ENCODE results near the gene LEMD2.

Gene LEMD2

DNA sequence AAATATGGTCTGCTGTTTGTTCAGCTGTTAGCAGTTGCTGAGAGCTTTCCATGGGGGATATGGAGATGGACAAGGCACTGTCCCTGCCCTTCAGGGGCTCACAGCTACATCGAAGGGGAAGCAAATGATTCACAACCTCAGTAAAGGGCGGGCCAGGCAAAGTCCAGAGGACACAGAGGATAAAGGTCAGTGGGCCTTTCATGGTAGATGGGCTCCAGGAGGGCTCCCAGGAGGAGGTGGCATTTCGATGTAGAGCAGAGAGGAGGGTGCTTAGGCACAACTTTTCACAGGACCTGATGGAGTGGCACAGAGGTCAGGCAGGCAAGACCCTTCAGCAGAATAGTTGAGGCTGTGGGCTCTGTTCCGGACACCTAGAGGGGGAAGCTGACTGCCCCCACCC, 30.1 kb upstream of the LEMD2 start:
- DNase-seq = peak in 1 of 14 donors; percentile 1

DNA sequence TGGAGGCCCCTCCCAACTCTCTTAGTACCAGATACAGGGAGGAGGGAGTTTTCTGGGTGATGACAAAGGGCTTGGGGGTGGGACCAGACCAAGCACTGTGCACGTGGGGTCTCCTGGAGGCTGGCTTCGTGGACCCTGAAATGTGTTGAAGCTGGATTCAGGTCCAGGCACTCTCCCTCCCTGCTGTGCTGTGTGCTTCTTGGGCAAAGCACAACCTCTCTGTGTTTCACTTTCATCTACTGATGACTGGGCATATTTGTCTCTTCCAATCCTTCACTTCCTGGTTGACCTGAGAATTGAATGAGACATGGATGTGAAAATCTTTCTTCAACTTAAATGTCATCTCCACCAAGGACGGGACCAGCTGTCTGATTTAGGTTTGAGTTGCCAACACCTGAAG, 29.4 kb upstream of the LEMD2 start:
- no peak for DNase-seq

DNA sequence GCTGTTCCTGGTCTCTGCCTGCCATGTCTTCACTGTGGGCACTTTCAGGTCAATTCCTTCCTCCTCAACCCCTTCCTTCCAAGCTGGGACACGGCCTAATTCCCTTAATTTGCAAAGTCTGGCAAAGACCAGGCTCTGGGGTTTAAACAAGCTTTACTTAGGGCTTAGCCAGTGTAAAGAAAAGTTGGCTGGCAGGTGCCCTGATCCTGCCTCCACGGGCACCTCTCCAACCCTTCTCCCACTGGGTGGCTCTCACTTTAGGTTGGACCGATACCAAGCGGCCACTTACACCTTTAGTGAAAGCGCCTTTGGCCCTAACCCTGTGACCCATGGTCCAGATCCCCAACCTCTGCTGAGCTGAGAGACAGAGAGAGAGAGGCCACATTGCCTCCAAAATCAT, 28.6 kb upstream of the LEMD2 start:
- no peak for DNase-seq

DNA sequence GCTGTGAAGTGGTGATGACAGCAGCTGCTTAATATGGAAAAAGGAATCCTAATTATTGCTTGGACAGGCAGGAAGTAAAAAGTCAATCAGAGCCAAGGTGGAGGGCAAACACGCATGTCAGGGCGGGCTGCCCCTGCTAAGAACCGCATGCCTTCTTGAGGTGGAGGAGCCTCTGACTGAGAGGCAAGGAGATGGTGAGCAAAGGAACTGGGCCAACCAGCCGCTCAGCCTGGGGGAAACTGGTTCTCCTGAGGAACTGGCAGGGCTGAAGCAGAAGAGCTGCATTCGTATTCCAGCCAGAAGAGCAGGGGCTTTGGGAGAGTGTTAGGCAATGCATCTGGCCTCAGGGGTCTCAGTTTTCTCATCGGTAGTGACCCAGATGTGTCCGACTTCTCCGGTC, 28.0 kb upstream of the LEMD2 start:
- DNase-seq = no peak

DNA sequence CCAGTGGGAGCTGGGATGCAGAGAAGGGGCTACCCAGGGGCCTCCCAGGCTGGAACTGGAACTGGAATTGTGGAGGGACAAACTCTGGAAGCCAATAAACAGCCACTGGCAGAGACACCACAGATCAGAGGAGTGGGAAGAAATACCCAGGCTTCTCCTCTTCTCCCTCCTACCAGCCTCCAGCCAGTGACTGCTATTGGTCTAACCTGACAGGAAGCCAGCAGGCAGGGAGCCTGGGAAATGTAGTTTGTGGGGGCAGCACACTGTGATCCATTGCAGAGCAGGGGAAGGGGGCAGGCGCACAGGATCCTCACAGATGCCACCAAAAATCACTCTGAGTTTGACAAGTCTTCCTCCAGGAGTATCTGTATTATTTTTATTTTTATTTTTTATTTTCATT, 26.9 kb upstream of the LEMD2 start:
- peak in 1 of 14 donors; percentile 9 for DNase-seq

DNA sequence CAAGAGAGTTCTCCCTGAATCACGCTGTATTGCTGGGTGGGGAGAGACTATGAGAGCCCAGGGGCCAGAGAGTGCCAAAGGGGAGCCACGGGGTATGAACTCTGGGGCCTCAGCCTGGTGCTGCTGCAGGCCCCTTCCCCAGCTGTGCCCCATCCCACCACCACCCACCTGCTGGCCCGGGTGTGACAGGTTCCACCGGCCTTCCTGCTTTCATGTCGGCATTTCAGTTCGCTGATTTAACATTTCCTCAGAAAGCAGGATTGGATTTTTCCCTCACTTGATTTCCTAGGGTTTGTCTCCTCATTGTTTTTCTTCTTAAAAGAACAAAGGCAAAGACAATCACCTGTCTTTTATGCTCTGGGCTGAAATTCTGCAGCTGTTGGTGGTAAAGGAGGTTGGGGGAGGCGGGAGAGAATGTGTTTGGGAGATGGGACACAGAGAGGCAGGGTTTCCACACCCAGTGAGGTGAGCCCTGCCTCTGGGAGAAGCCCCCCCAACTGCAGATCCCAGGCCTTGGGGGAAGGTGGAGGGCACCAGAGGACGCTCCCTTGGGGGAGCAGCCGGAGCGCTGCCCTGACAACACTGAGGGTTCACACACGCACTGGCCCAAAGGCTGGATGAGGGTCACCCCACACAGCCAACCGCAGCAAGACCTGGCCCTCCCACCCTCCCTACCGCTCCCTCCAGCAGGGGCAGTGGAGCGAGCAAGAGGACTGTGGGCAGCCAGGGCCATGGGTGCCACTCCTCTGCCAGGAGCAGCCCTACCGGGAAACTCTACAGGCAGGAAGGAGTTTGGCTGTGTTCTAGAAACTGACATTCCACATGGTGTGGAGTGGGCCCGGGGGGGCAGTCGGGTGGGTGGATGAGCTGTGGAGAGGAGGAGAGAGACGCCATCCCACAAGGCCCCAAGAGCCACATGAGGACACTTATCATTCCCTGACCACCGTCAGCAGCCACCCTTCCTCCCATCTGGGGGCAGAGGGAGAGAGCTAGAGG, 25.4 kb upstream of the LEMD2 start:
- no peak for DNase-seq

DNA sequence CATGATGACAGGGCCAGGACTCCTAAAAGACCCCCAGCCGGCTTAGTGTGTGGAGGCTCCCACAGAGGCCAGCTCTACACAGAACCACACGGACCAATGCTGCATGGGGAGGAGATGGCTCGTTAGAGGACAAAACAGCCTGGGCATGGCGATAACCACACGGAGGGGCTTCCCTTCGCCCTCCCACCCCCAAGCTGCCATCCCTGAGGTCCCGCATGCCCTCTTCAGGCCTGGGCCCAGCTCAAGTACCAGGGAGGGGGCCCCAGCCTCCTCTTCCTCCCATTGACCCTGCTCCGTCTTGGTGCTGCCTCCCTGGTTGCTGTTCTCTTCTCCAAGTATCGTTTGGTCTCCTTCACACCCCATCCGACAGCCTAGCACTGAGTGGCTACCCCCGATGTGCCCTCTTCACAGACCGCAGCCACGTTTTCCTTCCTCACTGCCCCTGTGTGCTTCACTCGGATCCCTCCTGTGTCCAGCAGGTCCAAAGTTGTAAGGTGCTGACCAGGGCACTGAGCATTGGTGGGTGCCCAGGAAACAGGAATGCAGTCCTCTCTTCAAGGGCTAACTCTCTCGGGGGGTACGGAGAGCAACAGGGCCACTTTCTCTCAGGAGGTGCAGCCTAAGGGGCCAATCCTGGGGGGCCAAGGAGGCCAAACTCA, 24.4 kb upstream of the LEMD2 start:
- DNase-seq = no peak

DNA sequence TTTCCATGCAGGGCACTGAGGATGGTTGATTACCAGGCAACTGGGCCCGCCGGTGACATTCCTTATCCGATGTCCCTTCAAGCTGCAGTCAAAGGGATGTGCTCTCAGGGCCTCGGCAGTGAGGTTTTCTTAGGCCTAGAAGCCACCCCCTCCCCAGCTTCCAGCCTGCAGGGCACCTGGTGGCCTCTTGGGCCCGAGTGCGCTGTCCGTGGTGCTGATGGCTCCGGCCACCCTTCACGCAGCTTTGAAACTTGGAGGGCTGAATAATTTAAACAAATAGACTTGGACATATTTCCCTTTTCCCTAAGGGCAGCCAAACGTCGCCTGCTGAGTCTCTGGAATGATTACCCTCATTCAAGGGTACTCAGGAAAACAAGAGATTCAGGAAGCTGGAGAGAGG, 23.7 kb upstream of the LEMD2 start:
- DNase-seq = peak in 1 of 14 donors; percentile 11

DNA sequence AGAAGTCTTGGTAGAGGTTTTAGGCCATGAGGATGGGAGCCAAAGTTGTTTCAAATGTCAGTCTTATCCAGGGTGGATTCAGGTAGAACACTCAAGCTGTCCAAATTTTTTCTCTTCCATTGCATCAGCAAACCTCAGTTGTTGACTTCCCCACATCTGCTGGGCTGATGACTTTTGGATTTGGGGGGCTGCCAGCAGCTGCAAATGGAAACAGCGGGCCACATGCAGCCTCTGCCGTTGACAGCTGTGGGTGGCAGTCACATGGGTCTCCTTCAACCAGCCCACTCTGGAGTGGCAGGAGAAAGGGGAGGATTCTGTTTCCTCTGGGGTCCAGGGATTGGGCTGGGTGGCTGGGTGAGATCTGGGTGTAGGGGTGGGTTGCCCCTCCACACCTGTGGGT, 20.7 kb upstream of the LEMD2 start:
- no peak for DNase-seq

DNA sequence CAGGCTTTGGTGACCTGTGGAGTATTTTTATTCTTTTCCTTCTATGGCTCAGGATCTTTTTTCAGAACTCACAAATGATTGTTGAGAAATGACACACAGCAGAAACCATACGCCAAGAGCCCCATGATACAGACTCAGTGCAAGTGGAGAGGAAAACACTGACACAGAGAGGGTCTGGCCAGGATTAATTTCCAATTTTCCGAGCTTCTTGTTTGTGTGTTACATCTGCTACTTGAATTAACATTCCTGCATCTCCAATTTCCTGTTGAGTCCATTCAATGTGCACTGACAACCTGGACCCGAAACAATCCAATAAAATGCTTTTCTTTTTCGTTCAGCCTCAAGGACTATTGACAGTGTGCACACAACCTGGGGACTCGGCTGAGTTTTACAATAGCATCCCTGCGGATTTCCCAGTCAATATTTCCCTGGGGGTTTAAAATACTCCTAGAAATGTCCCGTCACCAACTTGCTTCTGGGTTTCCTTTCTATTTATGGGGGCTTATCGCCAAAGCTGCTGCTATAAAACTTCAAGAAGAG, 19.8 kb upstream of the LEMD2 start:
- DNase-seq = no peak

DNA sequence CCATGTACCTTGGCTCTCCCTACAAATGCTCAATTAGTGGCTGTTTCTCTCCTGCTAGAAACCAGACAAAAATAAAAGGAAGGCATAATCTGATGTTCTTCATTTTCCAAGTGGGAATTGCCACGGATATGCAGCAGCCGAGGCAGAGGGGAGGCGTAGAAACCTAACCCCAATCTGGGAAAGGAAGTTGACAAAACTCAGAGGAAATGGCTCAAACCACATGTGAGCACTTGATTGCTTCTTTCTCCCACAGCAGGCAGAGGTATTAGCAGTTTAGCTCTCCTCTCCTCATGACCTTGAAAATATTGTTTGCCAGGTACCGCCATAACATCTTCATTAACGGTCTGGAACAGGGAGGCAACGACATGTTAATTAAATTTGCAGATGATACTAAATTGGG, 18.7 kb upstream of the LEMD2 start:
- no peak for DNase-seq

DNA sequence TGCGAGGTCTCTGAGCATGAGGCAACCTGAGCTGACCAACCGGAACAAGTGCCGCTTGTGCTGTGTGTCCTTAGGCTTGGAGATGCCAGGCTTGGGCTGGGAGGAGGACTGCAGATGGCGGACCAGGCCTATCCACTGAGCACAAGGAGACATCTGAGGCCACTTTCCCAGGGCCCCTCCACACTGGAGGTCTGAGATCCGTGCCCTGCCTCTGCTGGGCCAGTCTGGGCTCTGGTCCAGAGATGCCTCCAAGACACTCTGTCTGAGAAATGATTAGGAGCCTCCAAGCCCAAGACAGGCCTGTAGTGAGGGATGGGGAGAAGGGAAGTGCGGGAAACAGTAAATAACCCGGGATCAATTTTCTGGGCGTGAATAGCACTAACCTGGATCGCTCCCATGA, 17.9 kb upstream of the LEMD2 start:
- DNase-seq = no peak

DNA sequence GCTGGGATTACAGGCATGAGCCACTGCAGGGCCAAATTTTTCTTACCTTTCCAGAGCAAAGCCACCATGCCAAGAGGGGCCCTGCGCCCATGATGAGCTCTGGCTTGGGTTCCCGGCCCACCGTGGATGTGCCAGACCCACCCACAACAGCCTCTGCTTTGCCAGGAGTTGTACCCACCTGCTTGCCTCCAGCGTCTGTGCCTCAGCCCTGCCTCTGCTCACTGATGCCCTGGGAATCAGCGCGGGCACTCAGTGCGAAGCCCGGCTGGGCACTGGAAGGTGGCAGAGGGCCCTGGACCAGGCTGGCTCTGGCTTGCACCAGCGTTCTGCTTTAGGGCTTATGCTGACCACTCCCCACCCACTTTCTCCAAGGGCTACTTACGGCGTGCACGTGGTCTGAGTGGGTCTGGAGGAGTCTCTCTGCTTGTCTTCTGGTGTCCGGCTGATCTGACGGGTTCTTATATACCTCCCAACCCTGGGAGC, 14.7 kb upstream of the LEMD2 start, which contains the start of gene MLN:
Gene MLN (minus strand): TSS at position 433 of the 483 bp plus-strand sequence. CDS start 2,840 bp downstream, outside the sequence.
- DNase-seq = no peak

DNA sequence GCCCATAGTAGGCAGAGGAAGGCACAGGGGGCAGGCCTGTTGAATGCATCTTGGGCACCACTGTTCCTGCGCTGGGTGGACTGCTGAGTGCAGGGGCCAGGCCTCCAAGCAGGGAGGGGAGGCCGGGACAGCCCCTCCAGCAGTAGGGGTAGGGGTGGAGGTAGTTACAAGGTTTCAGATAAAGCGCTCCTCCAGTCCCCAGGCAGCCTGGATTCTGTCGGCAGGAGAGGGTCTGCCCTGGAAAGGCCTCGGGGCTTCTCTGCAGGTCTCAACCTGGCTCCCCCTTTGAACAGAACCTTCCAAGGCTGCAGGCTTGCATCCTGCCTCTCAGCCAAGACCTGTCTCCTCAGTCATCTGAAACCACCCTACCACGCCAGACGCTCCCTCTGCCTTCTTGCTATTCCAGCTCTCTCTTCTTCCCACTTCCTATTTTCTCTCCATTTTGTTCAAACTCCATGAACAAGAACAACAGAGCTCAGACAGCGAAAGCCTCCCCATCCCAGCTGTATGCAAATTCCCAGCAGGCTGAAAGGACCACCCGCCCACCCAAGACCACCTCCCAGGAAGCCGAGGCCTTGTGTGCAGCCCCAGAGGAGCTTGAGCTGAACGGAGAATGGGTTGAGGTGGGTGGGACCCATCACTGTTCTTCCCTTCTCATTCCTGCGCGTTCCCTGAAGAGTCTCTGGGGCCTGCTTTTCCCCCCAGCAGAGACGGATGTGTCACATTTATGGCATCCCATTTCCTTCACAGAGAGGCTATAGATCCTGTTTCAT, 13.4 kb upstream of the LEMD2 start:
- DNase-seq = no peak

DNA sequence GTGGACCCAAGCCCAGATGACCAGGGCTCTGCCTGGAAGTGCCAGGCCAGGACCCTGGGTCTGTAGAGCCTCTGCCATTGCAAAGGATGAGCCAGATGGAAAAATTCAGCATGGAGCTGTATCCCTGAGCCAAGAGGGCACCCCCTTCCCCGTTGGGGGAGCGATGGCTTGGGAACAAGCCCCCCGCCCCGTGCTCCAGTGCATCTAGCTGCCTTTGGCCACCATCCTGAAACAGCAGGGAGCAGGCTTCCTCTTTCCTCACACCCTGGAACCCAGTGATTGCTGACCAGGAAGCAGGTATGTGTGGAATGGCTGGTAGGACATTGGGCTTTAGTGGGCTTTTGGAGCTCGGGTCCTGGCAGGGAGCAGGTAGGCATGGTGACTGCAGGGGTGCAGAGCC, 12.7 kb upstream of the LEMD2 start:
- DNase-seq = no peak

DNA sequence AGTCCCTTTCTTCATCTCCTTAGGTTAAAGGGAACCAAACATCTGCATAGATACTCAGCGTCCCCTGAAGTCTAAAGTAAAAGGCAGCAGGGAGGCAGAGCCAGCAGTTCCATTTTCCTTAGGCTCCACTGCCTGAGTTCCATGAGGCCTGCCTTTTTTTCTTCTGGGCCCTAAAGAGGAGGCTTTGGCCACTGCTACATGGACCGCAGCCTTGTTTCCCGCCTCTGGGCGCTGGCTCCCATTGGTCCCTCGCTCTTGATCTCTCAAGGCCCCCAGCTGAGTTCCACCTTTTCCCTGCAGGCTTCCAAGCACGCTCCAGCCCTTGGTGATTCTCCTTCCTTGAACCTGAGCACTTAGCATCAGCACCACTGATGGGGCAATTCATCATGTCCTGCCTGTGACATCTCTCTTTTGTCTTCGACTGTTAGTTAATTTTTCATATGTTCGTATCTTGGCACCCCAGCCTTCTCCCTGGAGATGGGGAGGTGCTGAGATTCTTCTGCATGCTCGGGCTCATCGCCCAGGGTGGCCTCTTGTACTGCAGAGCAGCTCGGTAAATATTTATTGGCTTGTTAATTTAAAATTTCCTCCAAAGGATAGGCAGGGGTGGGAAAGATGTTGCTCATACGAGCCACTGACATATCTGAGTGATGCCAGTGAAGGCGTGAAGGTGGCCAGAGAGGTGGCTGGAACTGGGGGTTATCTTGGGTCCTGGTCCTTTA, 11.5 kb upstream of the LEMD2 start:
- no peak for DNase-seq

DNA sequence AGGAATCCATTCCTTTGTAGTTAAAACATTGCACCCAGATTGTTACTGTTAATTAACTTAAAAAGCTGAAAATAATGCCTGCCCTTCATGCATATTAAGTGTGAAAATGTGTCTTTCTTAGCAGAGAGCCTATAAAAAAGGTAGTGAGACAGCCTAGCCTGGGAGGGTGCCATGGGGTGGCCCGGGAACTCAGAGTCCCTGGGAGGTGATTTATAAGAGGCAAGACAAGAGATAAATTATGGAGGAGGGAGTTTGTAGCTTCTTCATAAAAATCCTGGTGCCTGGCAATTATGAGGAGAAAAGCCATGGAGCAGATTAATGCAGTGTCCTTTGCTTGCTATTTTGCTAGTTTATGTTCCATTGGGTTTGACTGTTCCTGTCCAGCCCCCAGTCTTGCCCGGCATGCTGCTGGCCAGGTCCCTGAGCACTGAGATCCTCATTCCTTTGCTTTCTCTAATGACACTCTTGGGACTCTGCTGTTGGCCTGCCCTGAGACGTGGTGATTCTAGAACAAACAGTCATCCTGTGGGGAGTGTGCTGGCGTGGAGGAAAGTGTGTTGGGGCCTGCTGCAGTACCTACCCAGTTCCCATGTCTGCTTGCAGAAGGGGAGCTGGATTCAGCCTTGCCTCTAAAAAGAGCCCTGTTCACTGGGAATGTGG, 10.7 kb upstream of the LEMD2 start:
- DNase-seq = no peak

DNA sequence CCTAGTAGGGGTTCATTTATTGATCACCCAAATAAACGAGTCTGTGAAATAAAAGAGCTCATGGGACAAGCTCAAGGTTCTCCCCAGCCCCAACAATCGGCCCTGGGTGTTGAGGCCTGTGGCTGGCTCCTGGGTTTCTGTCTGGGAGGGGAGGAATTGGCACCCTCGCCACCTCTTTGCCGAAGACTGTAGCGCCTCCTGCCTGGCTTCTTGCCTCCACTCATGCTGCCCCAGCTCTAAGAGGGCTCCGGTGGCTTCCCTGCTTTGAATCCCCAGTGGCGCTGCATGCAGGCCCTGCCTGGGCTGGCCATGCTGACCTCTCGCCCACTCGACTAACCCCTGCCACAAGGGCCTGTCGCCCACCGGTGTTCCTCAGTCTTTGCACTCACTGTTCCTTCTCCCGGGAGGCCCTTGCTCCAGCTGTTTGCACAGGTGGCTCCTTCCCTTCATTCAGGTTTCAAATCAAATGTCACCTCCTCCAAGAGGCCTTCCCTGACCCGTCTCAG, 9.5 kb upstream of the LEMD2 start:
- DNase-seq = no peak

DNA sequence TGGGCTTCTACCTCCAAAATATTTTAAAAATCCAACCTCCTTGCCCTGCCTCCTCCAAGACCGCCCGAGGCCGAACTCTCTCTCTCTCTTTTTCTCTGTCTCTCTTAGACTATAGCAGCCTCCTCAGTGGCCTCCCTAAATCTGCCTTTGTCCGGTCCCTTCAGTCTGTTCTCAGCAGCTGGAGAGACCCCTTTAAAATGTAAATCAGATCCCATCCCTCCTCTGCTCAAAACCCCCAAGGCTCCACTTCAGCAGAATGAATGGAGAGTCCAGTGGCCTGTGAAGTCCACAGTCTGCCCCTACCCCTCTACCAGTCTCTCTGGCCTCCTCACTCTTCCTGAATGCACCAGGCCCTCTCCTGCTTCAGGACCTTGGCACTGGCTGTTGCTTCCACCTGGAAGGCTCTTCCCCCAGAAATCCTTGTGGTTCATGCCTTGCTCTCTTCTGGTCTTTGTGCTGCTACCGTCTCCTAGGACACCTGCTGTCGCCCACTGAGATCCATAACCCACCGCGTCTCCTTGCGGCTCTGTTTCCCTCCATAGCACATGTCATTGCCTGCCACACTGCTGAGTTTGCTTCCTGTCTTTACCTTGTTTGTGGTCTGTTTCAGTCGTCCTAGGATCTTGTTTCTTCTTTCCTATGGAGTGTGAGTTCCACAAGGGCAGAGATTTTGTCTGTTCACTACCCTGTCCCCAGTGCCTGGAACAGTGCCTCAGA, 8.9 kb upstream of the LEMD2 start:
- DNase-seq = no peak

DNA sequence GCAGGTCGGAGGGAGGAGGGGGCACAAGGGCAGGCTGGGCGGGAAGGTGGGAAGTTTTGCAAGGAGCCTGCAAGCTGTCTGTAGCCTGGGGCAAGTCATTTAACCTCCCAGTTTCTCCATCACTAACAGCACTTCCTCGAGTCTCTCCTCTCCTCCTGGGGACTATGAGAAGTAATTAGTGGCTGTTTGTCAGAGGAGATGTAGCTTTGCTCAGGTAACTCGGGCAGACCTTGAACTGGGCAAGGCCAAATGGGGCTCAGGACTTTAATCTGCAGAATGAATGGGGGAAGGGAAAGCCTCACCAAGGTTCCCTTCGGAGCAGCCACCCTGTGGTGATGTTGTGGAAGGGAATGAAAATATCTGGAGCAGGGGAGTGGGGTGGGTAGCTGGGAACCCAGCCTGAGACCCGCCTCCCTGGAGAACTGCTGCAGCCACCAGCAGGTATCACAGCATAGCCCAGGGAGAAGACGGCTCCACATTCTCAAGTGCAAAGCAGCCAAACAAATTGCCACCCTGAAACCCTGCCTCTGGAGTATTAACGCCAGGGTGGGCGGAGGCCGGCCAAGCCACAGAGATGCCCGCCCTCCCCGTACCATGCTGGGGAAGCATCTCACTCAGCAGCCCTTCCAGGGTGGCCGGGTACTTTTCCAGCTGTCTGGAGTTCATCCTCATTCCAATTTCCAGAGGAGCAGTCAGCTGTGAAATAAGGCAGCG, 6.1 kb upstream of the LEMD2 start:
- DNase-seq = no peak
